SH-SY5Y (cell line): ENCODE data around the gene KSR1.

Experiments
- GATA2 ChIP-seq: IDR thresholded peaks from 2 replicates; pipeline ENCODE4 v1.6.1; 2011; ENCODE audit warnings: mild to moderate bottlenecking, low read depth, low read length
- GATA3 ChIP-seq: IDR thresholded peaks from 2 replicates; pipeline ENCODE4 v1.6.1; 2011; ENCODE audit warnings: low read depth, mild to moderate bottlenecking, low read length, moderate library complexity

GRCh38 chr17:27622986-27623385 lies 166.7 kb downstream of the KSR1 start:
- TF ChIP-seq GATA2 (no peak), GATA3 (no peak)
